Measurements from ENCODE around the gene CD6.

Gene CD6

GRCh38 chr11:61058583-61059259, 87.2 kb downstream of the CD6 start:
- H3K4me1 ChIP-seq (ENCODE audit: control insufficient read depth, low read length): peaks cover 25% of the 10 kb centered on the region
- H3K27me3 ChIP-seq (ENCODE audit: control insufficient read depth, low read length): no peaks in the 10 kb centered on the region
- no peak overlapping the region for H3K4me2 ChIP-seq (ENCODE audit: low read length)
- no peak overlapping the region for H3K4me3 ChIP-seq (ENCODE audit: low read length)
- no peaks in the 10 kb centered on the region for H3K79me2 ChIP-seq (ENCODE audit: control insufficient read depth, low read length)
- H3K27ac ChIP-seq (ENCODE audit: low read depth, low read length): no peak overlapping the region
- H3K9me2 ChIP-seq (replicated peaks; ENCODE audit: control insufficient read depth, low read length): no peaks in the 10 kb centered on the region
- H4K20me1 ChIP-seq (ENCODE audit: control insufficient read depth, insufficient read depth, low read depth, low read length): no peaks in the 10 kb centered on the region
- TF ChIP-seq, protein P1, sequence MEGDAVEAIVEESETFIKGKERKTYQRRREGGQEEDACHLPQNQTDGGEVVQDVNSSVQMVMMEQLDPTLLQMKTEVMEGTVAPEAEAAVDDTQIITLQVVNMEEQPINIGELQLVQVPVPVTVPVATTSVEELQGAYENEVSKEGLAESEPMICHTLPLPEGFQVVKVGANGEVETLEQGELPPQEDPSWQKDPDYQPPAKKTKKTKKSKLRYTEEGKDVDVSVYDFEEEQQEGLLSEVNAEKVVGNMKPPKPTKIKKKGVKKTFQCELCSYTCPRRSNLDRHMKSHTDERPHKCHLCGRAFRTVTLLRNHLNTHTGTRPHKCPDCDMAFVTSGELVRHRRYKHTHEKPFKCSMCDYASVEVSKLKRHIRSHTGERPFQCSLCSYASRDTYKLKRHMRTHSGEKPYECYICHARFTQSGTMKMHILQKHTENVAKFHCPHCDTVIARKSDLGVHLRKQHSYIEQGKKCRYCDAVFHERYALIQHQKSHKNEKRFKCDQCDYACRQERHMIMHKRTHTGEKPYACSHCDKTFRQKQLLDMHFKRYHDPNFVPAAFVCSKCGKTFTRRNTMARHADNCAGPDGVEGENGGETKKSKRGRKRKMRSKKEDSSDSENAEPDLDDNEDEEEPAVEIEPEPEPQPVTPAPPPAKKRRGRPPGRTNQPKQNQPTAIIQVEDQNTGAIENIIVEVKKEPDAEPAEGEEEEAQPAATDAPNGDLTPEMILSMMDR (IDR thresholded peaks at IDR 0.05; ENCODE audit: low read depth, low read length, poor library complexity, severe bottlenecking): no peak
- no peak for TF ChIP-seq EZH2phosphoT487 (IDR thresholded peaks at IDR 0.05; ENCODE audit: borderline replicate concordance, low read length)
- no peaks in the 10 kb centered on the region for H3K9me3 ChIP-seq (ENCODE audit: control insufficient read depth, insufficient read depth, low read length)
- H3K36me3 ChIP-seq (ENCODE audit: control insufficient read depth, low read length): no peaks in the 10 kb centered on the region
- no peaks in the 10 kb centered on the region for H3F3A ChIP-seq (ENCODE audit: control insufficient read depth, insufficient read depth)

DNA sequence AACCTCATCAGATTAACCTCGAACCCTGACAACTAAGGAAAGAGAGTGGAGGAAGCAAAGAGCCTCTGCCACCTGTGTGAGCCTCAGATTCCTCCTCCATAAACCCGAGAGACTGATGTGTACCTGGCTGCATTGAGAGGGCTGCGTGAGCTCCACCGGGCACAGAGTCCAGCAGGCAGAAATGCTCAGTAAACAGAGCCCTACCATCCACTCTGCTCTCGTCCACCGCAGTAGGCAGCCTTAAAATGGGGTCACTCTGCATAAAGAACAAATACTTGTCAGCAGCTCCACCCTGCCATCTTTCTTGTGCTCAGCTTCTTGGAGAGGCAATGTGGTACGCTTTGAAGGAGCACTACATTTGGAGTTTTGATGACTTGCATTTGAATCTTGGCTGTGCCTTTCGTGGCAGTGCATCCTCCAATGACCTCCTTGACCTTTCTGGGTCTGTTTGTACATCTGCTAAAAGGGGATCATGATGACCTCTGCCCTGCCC, 87.8 kb downstream of the CD6 start:
- TF ChIP-seq, protein P1 (IDR thresholded peaks at IDR 0.05; ENCODE audit: low read depth, low read length, poor library complexity, severe bottlenecking): no peak
- TF ChIP-seq EZH2phosphoT487 (IDR thresholded peaks at IDR 0.05; ENCODE audit: borderline replicate concordance, low read length): no peak
- H3K4me2 ChIP-seq (ENCODE audit: low read length): no peak overlapping the region

DNA sequence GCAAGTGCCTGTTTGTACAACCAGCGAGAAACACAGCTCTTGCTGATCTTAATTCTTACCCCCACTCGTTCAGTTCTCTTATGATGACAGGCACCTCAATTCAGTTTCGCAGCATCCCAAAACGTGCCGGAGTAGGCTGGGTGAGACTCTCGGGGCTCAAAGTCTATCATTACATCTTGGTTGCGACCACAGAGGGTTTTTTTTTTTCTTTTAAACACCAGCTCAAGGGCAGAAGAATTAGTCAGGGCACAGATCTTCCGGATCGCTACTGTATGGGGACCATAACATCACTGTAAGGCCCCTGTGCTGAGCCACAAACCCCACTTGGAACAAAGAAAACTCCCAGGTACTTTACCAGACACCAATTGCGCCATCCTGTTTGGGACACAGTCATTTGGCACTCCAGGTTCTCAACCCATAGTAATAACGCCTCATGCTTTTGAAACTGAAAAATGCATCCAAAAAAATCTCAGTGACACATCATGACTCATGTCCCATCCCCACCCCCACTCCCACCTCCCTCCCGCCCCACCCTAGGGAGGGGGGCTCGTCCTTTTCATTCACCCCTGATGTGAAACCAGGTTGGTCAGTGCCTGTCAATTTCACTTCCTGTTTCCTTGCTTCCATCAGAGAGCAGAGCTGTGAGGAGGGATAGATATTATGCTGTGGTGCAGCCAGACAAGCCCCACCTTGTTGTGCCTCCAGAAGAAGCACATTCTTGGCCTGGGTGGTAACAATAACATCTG, 89.8 kb downstream of the CD6 start:
- Histone ChIP-seq H3K9me2 (replicated peaks; ENCODE audit: control insufficient read depth, low read length) (no peaks in the 10 kb centered on the region), H3F3A (ENCODE audit: control insufficient read depth, insufficient read depth) (peaks cover 2% of the 10 kb centered on the region; the same call in 1 of the 2 replicates), H3K4me2 (ENCODE audit: low read length) (peak overlapping the region; percentile 65), H3K4me3 (ENCODE audit: low read length) (peak overlapping the region; percentile 61), H3K79me2 (ENCODE audit: control insufficient read depth, low read length) (no peaks in the 10 kb centered on the region), H3K36me3 (ENCODE audit: control insufficient read depth, low read length) (no peaks in the 10 kb centered on the region), H3K4me1 (ENCODE audit: control insufficient read depth, low read length) (peaks cover 25% of the 10 kb centered on the region), H3K27ac (ENCODE audit: low read depth, low read length) (peak overlapping the region; percentile 51), H4K20me1 (ENCODE audit: control insufficient read depth, insufficient read depth, low read depth, low read length) (no peaks in the 10 kb centered on the region), H3K9me3 (ENCODE audit: control insufficient read depth, insufficient read depth, low read length) (no peaks in the 10 kb centered on the region), H3K27me3 (ENCODE audit: control insufficient read depth, low read length) (no peaks in the 10 kb centered on the region)
- no peak for TF ChIP-seq EZH2phosphoT487 (IDR thresholded peaks at IDR 0.05; ENCODE audit: borderline replicate concordance, low read length)
- TF ChIP-seq, protein P1 (IDR thresholded peaks at IDR 0.05; ENCODE audit: low read depth, low read length, poor library complexity, severe bottlenecking): no peak

More for the DNA sequence above, 87.8 kb downstream of the CD6 start:
- Histone ChIP-seq H4K20me1 (ENCODE audit: control insufficient read depth, insufficient read depth, low read depth, low read length) (no peaks in the 10 kb centered on the region), H3K27me3 (ENCODE audit: control insufficient read depth, low read length) (no peaks in the 10 kb centered on the region), H3K4me3 (ENCODE audit: low read length) (no peak overlapping the region), H3K36me3 (ENCODE audit: control insufficient read depth, low read length) (no peaks in the 10 kb centered on the region), H3K79me2 (ENCODE audit: control insufficient read depth, low read length) (no peaks in the 10 kb centered on the region), H3K27ac (ENCODE audit: low read depth, low read length) (no peak overlapping the region), H3K4me1 (ENCODE audit: control insufficient read depth, low read length) (peaks cover 25% of the 10 kb centered on the region), H3F3A (ENCODE audit: control insufficient read depth, insufficient read depth) (0 out of 2 replicates have a peak, but pooled peaks cover under 1% of the 10 kb centered on the region), H3K9me3 (ENCODE audit: control insufficient read depth, insufficient read depth, low read length) (no peaks in the 10 kb centered on the region), H3K9me2 (replicated peaks; ENCODE audit: control insufficient read depth, low read length) (no peaks in the 10 kb centered on the region)
